ENCODE data around the gene PCDH10. TPM values are rescaled to one million over a fixed set of nuclear protein-coding genes. Genes with fewer than 3 reads are reported as not detected.

Gene PCDH10
- polyA plus RNA-seq, 4 donors, result 4.6 to 17.5 (median 6.3) TPM

DNA sequence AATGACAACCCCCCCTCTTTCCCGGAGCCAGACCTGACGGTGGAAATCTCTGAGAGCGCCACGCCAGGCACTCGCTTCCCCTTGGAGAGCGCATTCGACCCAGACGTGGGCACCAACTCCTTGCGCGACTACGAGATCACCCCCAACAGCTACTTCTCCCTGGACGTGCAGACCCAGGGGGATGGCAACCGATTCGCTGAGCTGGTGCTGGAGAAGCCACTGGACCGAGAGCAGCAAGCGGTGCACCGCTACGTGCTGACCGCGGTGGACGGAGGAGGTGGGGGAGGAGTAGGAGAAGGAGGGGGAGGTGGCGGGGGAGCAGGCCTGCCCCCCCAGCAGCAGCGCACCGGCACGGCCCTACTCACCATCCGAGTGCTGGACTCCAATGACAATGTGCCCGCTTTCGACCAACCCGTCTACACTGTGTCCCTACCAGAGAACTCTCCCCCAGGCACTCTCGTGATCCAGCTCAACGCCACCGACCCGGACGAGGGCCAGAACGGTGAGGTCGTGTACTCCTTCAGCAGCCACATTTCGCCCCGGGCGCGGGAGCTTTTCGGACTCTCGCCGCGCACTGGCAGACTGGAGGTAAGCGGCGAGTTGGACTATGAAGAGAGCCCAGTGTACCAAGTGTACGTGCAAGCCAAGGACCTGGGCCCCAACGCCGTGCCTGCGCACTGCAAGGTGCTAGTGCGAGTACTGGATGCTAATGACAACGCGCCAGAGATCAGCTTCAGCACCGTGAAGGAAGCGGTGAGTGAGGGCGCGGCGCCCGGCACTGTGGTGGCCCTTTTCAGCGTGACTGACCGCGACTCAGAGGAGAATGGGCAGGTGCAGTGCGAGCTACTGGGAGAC is 1.6 kb downstream of the PCDH10 start:
- DNase-seq (ENCODE audit: low read depth in 4 of 4, low spot score in 3 of 4), result peak in 1 of 4 donors; percentile 19

DNA sequence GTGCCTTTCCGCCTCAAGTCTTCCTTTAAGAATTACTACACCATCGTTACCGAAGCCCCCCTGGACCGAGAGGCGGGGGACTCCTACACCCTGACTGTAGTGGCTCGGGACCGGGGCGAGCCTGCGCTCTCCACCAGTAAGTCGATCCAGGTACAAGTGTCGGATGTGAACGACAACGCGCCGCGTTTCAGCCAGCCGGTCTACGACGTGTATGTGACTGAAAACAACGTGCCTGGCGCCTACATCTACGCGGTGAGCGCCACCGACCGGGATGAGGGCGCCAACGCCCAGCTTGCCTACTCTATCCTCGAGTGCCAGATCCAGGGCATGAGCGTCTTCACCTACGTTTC is 2.2 kb downstream of the PCDH10 start:
- peak in 1 of 4 donors; percentile 16 for DNase-seq (ENCODE audit: low read depth in 4 of 4, low spot score in 3 of 4)

DNA sequence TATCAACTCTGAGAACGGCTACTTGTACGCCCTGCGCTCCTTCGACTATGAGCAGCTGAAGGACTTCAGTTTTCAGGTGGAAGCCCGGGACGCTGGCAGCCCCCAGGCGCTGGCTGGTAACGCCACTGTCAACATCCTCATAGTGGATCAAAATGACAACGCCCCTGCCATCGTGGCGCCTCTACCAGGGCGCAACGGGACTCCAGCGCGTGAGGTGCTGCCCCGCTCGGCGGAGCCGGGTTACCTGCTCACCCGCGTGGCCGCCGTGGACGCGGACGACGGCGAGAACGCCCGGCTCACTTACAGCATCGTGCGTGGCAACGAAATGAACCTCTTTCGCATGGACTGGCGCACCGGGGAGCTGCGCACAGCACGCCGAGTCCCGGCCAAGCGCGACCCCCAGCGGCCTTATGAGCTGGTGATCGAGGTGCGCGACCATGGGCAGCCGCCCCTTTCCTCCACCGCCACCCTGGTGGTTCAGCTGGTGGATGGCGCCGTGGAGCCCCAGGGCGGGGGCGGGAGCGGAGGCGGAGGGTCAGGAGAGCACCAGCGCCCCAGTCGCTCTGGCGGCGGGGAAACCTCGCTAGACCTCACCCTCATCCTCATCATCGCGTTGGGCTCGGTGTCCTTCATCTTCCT is 2.7 kb downstream of the PCDH10 start:
- no peak for DNase-seq (ENCODE audit: low read depth in 4 of 4, low spot score in 3 of 4)

DNA sequence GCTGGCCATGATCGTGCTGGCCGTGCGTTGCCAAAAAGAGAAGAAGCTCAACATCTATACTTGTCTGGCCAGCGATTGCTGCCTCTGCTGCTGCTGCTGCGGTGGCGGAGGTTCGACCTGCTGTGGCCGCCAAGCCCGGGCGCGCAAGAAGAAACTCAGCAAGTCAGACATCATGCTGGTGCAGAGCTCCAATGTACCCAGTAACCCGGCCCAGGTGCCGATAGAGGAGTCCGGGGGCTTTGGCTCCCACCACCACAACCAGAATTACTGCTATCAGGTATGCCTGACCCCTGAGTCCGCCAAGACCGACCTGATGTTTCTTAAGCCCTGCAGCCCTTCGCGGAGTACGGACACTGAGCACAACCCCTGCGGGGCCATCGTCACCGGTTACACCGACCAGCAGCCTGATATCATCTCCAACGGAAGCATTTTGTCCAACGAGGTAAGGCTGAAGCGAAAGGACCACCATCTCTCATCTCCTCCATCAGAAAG is 3.3 kb downstream of the PCDH10 start:
- DNase-seq (ENCODE audit: low read depth in 4 of 4, low spot score in 3 of 4), result no peak

DNA sequence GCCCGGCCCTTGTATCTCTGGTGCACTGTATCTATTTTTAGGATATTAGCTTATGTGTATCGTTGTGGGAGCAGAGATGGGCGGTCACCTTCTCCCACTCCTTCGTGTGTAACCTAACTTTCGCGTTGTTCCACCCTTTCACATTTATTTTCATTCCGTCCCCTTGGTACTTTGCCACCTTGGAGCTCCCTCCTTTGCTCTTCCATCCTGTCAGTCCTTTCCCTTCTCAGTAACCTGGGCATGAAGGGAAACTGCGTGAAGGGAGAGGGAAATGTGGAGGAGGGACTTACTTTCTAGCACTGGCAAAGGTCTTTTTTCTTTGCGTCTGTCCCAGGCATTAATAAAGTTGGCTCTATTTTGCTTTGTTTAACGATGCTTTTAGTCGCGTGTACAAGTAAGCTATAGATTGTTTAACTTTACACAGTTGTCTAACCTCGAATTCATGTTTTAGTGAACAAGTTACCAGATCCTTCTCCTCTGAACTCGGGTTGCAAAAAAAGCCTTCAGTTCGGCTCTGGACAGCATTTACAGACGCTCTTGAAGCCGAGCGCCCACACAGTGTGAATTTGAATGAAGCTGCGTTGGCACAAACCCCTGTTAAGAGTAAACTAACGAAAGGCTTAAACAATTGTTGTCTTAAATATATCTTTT is 3.9 kb downstream of the PCDH10 start:
- DNase-seq (ENCODE audit: low read depth in 4 of 4, low spot score in 3 of 4), result peak in 1 of 4 donors; percentile 29

DNA sequence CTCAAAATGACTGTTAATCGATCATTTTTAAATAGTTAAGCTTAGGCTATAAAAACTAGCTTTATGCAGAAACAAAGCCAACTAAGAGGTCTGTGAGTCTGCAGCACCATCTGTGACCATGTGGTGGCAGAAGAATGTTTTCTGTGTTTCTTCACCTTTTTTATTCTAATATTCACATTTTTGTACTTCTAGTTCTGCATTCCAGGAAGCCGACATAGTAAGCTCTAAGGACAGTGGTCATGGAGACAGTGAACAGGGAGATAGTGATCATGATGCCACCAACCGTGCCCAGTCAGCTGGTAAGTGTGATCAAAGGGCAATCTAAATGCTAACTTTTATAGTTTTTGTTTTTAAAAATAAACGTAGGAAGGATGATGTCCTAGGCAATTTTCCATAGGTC is 5.6 kb downstream of the PCDH10 start:
- DNase-seq (ENCODE audit: low read depth in 4 of 4, low spot score in 3 of 4), result no peak

DNA sequence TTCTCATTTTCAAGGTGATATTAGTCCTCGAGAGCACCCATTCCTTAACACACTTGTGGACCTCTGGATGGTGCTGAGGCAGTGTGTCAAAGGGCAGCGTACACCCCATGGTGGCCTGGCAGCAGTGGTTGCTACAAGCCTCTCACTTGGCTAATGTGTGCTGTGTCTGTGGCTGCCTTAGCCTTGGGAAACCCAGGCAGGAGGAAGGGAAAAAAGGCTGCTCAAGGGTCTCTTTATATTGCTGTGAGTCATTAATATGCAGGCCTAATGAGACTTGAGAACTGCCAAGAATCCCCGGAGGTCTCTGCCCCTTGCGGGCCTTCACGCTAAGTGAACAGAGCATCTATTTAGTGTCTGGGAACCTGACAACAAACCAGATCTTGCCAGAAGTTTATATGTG is 7.0 kb downstream of the PCDH10 start:
- DNase-seq (ENCODE audit: low read depth in 4 of 4, low spot score in 3 of 4), result no peak

DNA sequence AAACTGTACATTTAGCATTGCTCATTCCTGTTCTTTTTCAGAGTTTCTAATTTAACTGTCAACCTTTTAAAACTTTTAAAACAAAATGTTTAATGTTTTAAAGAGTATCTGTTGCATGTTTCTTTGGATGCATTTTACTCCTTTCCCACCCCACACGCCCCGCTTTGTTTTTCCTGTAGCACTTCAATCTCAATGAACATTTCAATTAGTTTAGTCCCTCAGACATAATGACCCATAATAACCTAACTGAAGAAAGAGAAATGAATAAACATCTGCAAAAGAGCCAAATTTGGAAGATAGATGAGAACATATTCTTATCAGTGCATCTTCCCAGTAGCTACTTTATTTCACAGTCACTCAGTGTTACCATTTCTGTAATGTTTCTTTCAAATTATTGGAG is 7.5 kb downstream of the PCDH10 start:
- no peak for DNase-seq (ENCODE audit: low read depth in 4 of 4, low spot score in 3 of 4)

DNA sequence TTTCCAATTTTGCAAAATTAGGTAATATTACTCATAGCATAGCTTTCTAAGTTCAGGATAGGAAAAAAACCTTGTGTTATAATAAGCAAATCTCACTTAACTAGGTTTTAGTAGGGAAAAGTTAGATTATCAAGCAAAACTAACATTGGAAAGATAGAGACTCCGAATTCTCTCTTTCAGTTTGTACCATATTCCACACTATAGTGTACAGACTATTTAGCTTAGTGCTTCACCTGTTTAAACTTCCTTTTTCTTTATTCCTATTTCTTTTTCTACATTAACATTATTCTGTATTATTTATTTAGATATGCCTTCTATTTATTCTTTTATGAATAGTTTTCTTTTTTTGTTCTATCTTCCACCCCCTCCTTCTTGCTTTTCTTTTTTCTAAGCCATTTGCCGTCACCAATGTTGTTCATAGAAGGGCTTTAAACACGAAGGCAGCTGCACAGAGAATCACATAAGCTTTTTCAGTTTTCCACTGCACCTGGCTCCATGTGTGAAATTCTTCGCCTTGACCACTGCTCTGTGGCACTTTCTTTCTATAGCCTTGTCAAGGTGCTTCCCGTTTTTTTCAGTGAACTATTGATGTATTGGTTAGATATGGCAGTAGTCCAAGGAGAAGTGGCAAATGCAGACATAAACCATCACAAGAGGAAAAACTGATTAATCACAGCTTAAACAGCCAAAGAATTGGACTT is 8.5 kb downstream of the PCDH10 start:
- no peak for DNase-seq (ENCODE audit: low read depth in 4 of 4, low spot score in 3 of 4)

DNA sequence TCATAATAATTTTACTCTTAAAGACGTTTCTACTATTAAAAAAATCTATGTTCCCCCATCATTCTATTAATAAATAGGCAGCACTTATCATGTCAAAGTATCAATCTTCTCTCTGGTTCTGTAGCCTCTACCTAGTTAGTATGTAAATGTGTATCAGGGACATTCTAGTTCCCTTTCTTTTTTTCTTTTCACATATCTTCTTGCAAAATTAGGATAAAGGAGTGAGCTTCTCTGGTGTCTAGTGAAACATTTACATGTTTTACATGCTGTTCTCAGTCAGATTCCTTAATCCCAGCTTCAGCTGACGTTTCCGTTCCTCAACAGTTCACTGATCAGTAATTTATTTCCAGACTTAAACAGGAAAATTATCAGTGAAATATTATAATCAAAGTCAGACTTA is 11.8 kb downstream of the PCDH10 start:
- no peak for DNase-seq (ENCODE audit: low read depth in 4 of 4, low spot score in 3 of 4)

DNA sequence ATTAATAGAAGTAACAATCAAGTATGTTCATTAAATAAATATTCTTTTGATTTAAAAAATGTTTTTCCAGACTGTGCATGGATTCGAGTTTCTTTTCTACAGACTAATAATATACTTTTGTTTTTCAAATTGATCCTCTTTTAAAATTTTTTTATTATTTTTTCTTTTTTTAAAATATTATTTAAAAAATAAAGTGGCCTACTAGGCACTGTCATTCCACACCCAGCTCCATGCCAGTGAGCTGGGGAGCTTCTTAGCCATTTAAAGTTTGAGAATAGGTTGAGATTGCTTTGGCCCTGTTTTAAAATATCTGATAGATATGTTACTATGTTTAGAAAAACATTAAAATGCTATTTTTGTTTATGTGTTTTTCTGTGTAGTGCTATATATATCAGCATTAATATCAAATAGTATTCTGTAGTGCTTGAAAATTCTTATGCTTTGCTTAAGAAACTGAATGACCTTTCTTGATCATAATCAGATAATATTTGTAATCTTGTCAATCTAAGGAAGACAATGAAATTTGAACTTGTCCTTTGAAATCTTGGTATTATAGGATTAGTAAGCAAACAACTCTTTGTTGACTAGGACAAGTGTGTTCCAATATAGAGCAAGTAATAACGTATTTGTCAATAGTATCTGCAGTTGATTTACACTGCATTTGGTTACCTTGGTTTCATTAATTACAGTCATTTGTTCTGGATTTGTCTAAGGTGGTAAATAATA is 12.6 kb downstream of the PCDH10 start:
- no peak for DNase-seq (ENCODE audit: low read depth in 4 of 4, low spot score in 3 of 4)

DNA sequence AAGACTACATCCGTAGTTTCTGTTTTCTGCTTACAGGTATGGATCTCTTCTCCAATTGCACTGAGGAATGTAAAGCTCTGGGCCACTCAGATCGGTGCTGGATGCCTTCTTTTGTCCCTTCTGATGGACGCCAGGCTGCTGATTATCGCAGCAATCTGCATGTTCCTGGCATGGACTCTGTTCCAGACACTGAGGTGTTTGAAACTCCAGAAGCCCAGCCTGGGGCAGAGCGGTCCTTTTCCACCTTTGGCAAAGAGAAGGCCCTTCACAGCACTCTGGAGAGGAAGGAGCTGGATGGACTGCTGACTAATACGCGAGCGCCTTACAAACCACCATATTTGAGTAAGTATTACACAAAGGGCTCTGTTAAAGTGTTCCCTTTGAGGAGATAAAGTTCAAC is 13.8 kb downstream of the PCDH10 start:
- DNase-seq (ENCODE audit: low read depth in 4 of 4, low spot score in 3 of 4), result no peak

DNA sequence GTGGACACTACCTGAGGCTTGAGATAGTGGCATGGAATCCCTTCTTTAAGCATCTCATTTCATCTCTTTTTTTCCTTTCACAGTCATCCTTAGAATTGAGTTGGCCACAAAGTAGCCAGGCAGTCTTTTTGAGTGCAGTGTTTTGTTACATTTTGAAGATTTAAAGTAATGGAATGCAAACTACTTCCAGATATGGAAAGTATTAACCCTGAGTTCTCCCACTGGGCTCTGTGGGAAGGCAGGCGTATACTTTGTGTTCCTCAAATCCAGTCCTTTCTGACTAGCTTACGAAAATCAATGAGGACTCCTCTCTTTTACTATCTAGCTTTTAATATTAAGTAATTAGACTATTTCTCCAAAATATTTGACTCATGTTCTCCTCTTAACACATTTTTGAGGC is 29.9 kb downstream of the PCDH10 start:
- DNase-seq (ENCODE audit: low read depth in 4 of 4, low spot score in 3 of 4), result no peak

DNA sequence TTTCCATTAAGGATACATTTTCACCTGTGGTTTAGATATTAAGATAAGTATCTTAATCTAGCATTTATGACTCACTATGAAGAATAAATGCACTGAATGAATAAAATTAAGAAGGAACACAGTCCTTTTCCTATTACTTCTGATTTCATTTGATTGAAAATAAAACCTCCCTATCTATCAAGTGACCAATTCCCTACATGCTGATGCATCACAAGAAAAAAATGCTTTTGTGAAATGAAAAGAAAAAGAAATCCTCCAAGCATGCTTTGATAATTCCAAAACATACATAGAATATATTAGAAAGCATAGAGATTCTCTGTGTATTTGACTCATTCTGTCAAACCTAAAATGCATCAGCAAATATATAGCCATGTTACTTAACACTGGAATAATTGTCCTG is 37.1 kb downstream of the PCDH10 start:
- no peak for DNase-seq (ENCODE audit: low read depth in 4 of 4, low spot score in 3 of 4)

DNA sequence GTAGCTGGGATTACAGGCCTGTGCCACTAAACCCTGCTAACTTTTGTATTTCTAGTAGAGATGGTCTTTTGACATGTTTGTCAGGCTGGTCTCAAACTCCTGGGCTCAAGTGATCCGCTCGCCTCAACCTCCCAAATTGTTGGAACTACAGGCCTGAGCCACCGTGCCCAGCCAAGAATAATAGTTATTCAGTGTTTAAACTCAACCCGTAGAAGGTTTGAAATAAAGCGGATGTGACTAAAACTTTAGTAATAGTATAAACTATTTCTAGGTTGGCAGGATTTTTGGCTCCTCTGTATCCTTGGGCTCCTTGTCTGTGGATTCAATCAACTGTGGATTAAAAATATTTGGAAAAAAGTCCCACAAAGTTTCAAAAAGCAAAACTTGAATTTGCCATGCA is 37.8 kb downstream of the PCDH10 start:
- DNase-seq (ENCODE audit: low read depth in 4 of 4, low spot score in 3 of 4), result no peak

DNA sequence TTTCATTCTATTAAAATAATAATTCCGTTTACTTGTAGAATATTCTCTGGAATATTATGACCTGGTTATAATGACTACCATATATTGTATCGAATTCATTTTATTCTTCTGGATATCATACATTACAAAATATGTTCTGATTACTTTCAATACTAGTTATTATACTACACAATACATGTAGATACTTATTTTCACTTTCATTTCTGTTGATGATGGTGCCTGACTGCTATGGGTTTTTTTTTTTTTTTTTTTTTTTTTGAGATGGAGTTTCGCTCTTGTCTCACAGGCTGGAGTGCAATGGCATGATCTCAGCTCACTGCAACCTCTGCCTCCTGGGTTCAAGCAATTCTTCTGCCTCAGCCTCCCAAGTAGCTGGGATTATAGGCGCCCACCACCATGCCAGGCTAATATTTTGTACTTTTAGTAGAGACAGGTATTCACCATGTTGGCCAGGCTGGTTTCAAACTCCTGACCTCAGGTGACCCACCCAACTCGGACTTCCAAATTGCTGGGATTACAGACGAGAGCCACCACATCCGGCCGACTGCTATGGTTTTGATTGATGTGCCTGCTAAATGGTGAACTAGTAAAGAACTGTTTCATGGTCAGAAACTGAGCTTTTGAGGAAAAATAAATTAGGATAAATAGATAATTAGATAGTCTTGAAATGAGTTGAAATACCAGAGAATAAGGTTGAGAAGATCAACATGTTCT is 39.5 kb downstream of the PCDH10 start:
- no peak for DNase-seq (ENCODE audit: low read depth in 4 of 4, low spot score in 3 of 4)

DNA sequence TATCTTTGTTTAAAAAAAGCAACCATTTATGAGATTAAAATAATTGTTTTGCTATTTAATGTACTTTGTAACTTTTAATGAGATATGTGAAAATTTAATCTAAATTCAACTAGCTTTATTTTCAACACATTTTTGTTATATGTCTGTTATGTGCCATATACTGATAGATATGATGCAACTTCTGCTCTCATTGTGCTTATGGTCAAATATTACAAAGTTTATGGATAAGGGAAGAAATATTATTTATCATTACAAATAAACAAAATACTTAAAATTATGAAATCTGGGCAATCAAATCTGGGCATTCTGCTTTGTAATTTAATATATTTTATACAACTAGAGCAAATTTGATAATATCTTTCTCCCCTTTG is 40.0 kb downstream of the PCDH10 start:
- no peak for DNase-seq (ENCODE audit: low read depth in 4 of 4, low spot score in 3 of 4)

DNA sequence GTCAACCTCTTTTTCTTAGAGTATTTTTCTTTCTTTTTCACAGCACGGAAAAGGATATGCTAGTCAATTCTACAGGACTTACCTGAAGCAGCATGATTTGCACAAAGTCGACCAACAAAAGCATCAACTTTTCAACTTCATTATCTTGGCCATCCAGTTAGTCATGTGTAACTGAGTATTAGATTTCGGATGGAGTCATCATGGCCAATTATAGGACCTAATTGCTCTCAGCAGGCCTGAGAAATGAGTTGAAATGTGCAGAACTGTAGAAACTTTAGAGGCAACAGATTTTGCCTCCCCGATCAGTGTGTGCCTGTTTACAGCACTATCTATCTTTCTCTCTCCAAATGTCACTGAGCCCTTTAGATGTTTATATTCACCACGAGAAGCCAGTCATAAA is 41.0 kb downstream of the PCDH10 start:
- no peak for DNase-seq (ENCODE audit: low read depth in 4 of 4, low spot score in 3 of 4)

DNA sequence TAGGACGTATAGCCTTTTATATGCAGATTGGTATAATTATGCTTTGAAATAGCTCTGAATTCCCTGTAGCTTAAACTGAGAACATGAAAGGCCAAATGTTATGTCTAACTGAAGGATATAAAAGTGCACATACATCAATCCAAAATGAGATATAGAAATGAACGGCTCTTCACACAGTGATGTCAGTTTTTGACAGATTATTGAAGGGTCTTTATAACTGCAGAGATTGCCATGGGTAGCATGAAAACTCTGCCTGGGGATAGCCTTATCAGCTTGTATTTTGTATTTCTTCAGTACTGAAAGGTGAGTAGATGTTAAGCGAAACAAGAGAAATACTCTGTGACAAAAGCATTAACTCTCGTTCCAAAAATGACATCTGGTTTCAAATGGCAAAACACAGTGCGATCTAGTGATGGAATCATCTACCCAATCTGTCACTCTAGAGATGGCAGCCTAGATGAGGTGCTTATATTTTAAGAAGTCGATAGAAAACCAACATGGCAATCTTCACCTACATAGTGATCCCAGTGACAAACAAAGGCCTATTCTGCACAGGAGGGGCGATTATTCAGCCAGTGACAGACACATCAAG is 59.7 kb downstream of the PCDH10 start:
- DNase-seq (ENCODE audit: low read depth in 4 of 4, low spot score in 3 of 4), result no peak

DNA sequence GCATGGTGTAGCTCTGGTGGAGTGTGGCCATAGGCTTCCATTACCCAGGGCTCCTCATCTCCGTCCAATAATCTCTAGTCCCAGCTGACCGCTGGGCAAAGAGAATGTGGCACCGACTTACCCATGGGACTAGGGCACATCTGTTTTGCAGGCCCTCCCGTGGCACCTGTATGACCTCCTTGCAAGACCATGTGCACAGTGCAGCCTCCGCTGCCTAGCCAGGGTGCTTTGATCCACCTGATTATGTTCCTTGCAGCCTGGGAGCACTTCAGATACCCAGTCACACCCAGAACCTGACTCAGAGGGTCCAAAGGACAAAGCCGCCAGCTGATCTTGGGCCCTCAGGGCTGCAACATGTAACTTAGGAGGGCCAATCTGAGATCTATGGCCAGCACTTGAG is 84.8 kb downstream of the PCDH10 start:
- no peak for DNase-seq (ENCODE audit: low read depth in 4 of 4, low spot score in 3 of 4)
